Activated T-helper 2 cell treated with anti-CD3 and anti-CD28 coated beads, Interferon-gamma antibody, Interleukin-2, Interleukin-4, amounts not matched to agents 10 μg/mL and 5 μg/mL and 100 μg/mL, durations not matched to agents 14 hours and 24 hours and 36 hours (primary cell): ENCODE results near the gene SEMA6D. TPM values are rescaled to one million over a fixed set of nuclear protein-coding genes. Genes with fewer than 3 reads are reported as not detected.
A peak's percentile ranks its signal among the peaks of the same experiment; 100 is the strongest.

Experiments used
- DNase-seq: peaks from one replicate; pipeline ENCODE4 v3.0.0; 2021; ENCODE audit warnings: low spot score
- H3K27ac Mint-ChIP-seq: one replicate; pipeline ENCODE4 v1.8.0; 2021; ENCODE audit warnings: mixed read lengths
- H3K27me3 Mint-ChIP-seq: one replicate; pipeline ENCODE4 v1.8.0; 2021; ENCODE audit warnings: low read depth, mixed read lengths
- H3K36me3 Mint-ChIP-seq: one replicate; pipeline ENCODE4 v1.8.0; 2021; ENCODE audit warnings: low read depth, mixed read lengths
- H3K4me1 Mint-ChIP-seq: one replicate; pipeline ENCODE4 v1.8.0; 2021; ENCODE audit warnings: low read depth, mixed read lengths
- H3K4me3 Mint-ChIP-seq: one replicate; pipeline ENCODE4 v1.8.0; 2021; ENCODE audit warnings: low read depth, mild to moderate bottlenecking, moderate library complexity, mixed read lengths
- H3K9me3 Mint-ChIP-seq: one replicate; pipeline ENCODE4 v1.8.0; 2021; ENCODE audit warnings: mixed read lengths
- intact Hi-C: fragments of 100-400 bp; cut with micrococcal nuclease; formaldehyde crosslinking; loops from one replicate; pipeline ENCODE4 v1.15.1; 2023
- total RNA-seq: library from RNA; stranded (reverse); gene quantifications from 2 replicates; pipeline ENCODE4 v1.2.3, GENCODE V29; 2022

The SEMA6D gene
- total RNA-seq, 1 donor from 2014 or later, result not detected

GRCh38 chr15:47806008-47806407 is 88.7 kb downstream of the SEMA6D start:
- Mint-ChIP-seq H3K36me3 (no peaks in the 10 kb centered on the region), H3K4me1 (no peaks in the 10 kb centered on the region), H3K4me3 (no peak overlapping the region), H3K27ac (no peak overlapping the region), H3K9me3 (no peaks in the 10 kb centered on the region), H3K27me3 (peaks cover 25% of the 10 kb centered on the region)
- no peak for DNase-seq
- intact Hi-C loops, result no loop called here

GRCh38 chr15:47811172-47811571 is 93.9 kb downstream of the SEMA6D start:
- Mint-ChIP-seq H3K27me3 (peaks cover 19% of the 10 kb centered on the region), H3K4me3 (no peak overlapping the region), H3K36me3 (no peaks in the 10 kb centered on the region), H3K27ac (no peak overlapping the region), H3K4me1 (peaks cover 20% of the 10 kb centered on the region), H3K9me3 (no peaks in the 10 kb centered on the region)
- no peak for DNase-seq
- intact Hi-C loops, result no loop called here

- Mint-ChIP-seq H3K9me3 (no peaks in the 10 kb centered on the region), H3K27ac (no peak overlapping the region), H3K4me1 (peaks cover 20% of the 10 kb centered on the region), H3K27me3 (peaks cover 22% of the 10 kb centered on the region), H3K36me3 (no peaks in the 10 kb centered on the region), H3K4me3 (no peak overlapping the region)
- no peak for DNase-seq
- intact Hi-C loops, result no loop called here
These were observed 95.2 kb downstream of the SEMA6D start for GRCh38 chr15:47812470-47812999.

- no peaks in the 10 kb centered on the region for H3K36me3 Mint-ChIP-seq
- H3K27me3 Mint-ChIP-seq, result peaks cover 26% of the 10 kb centered on the region
- no peak for DNase-seq
- intact Hi-C loops, result loop anchor here (2.0 kb wide), 1 partner anchor 147 kb away; no protein-coding TSS in a partner anchor
- peaks cover 20% of the 10 kb centered on the region for H3K4me1 Mint-ChIP-seq
- no peaks in the 10 kb centered on the region for H3K9me3 Mint-ChIP-seq
- H3K27ac Mint-ChIP-seq, result peak overlapping the region; percentile 24
- H3K4me3 Mint-ChIP-seq, result no peak overlapping the region
These were observed 96.6 kb downstream of the SEMA6D start for GRCh38 chr15:47813748-47814384.

- no peak overlapping the region for H3K27ac Mint-ChIP-seq
- H3K27me3 Mint-ChIP-seq, result peaks cover 27% of the 10 kb centered on the region
- no peaks in the 10 kb centered on the region for H3K9me3 Mint-ChIP-seq
- no peaks in the 10 kb centered on the region for H3K36me3 Mint-ChIP-seq
- DNase-seq, result no peak
- H3K4me3 Mint-ChIP-seq, result no peak overlapping the region
- peaks cover 20% of the 10 kb centered on the region for H3K4me1 Mint-ChIP-seq
- intact Hi-C loops, result loop anchor here (2.0 kb wide), 1 partner anchor 146 kb away; no protein-coding TSS in a partner anchor
These were observed 97.3 kb downstream of the SEMA6D start for GRCh38 chr15:47814620-47815019.

GRCh38 chr15:47817969-47818548 is 100.8 kb downstream of the SEMA6D start:
- intact Hi-C loops, result no loop called here
- H3K4me3 Mint-ChIP-seq, result no peak overlapping the region
- H3K9me3 Mint-ChIP-seq, result no peaks in the 10 kb centered on the region
- peaks cover 20% of the 10 kb centered on the region for H3K4me1 Mint-ChIP-seq
- no peak for DNase-seq
- peaks cover 25% of the 10 kb centered on the region for H3K27me3 Mint-ChIP-seq
- H3K36me3 Mint-ChIP-seq, result no peaks in the 10 kb centered on the region
- no peak overlapping the region for H3K27ac Mint-ChIP-seq

GRCh38 chr15:47819158-47819557 is 101.9 kb downstream of the SEMA6D start:
- peaks cover 9% of the 10 kb centered on the region for H3K4me1 Mint-ChIP-seq
- no peaks in the 10 kb centered on the region for H3K9me3 Mint-ChIP-seq
- no peak for DNase-seq
- H3K27ac Mint-ChIP-seq, result no peak overlapping the region
- H3K27me3 Mint-ChIP-seq, result peaks cover 25% of the 10 kb centered on the region
- H3K36me3 Mint-ChIP-seq, result no peaks in the 10 kb centered on the region
- intact Hi-C loops, result no loop called here
- H3K4me3 Mint-ChIP-seq, result no peak overlapping the region

- Mint-ChIP-seq H3K4me3 (no peak overlapping the region), H3K9me3 (no peaks in the 10 kb centered on the region), H3K36me3 (no peaks in the 10 kb centered on the region), H3K4me1 (peaks cover 3% of the 10 kb centered on the region), H3K27ac (no peak overlapping the region), H3K27me3 (peaks cover 25% of the 10 kb centered on the region)
- DNase-seq, result no peak
- intact Hi-C loops, result no loop called here
These were observed 102.9 kb downstream of the SEMA6D start for GRCh38 chr15:47820057-47820746.

- H3K4me1 Mint-ChIP-seq, result peaks cover 2% of the 10 kb centered on the region
- intact Hi-C loops, result no loop called here
- no peak overlapping the region for H3K4me3 Mint-ChIP-seq
- H3K27ac Mint-ChIP-seq, result no peak overlapping the region
- H3K9me3 Mint-ChIP-seq, result no peaks in the 10 kb centered on the region
- H3K27me3 Mint-ChIP-seq, result peaks cover 28% of the 10 kb centered on the region
- DNase-seq, result no peak
- no peaks in the 10 kb centered on the region for H3K36me3 Mint-ChIP-seq
These were observed 103.5 kb downstream of the SEMA6D start for GRCh38 chr15:47820747-47821319.

- Mint-ChIP-seq H3K27me3 (peaks cover 27% of the 10 kb centered on the region), H3K27ac (no peak overlapping the region), H3K9me3 (no peaks in the 10 kb centered on the region), H3K36me3 (no peaks in the 10 kb centered on the region), H3K4me3 (no peak overlapping the region), H3K4me1 (peaks cover 2% of the 10 kb centered on the region)
- intact Hi-C loops, result no loop called here
- DNase-seq, result no peak
These were observed 104.7 kb downstream of the SEMA6D start for GRCh38 chr15:47822048-47822447.
